ENCODE results near the gene RPS3.

RPS3 gene

GRCh38 chr11:75435571-75435925 is 36.2 kb downstream of the RPS3 start:
- DNase-seq (ENCODE audit: low spot score), result no peak

DNA sequence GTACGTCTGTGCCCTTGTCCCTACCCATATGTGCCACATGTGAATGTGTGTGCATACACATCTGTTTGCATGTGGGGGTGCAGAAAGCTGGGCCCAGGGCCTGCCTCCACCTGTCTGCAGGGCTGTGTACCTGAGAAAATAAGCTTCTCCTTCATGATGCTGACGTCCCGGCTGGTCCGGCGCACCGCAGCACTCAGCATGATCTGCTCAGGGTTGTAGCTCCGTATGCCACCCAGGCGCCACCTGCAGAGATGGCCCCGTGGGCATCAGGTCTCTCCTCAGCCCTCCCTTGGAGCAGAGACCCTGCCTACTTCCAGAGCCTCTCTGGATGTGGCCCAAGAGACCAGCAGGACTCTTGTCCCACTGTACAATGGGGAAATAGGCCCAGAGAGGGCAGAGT is 37.5 kb downstream of the RPS3 start:
- DNase-seq (ENCODE audit: low spot score), result no peak

DNA sequence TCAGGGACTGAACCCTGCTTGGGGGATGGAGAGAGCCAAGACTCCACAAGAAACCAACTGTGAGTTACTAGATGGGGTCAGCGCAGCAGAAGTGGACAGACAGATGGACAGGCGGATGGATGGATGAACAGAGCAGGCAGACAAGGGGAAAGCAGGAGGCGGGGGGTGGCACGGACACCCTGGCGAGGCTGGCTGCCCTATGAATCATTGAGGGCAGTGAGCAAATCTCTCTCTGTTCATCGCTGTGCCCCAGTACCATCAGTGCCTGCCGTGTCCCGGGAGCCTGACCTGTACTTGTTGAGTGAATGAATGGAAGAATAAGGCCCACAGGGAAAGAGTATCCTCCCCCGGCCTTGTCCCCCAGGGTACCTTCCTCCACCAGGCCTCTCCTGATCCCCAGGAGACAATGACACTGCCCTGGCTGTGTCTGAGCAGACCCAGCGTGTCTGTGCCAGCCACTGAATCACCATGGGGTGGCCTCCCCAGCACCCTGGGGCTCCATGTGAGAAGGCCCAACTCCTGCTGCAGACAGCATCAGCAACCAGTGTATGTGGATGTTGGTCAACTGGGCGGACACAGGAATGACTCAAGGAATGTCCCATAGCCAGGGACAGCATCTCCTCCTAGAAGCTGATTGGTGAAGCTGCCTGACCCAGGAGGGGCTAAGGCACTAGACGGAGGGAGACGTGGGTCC is 38.8 kb downstream of the RPS3 start:
- DNase-seq (ENCODE audit: low spot score), result no peak

- no peak for DNase-seq (ENCODE audit: low spot score)
Observed at GRCh38 chr11:75439026-75439425, 39.7 kb downstream of the RPS3 start.

DNA sequence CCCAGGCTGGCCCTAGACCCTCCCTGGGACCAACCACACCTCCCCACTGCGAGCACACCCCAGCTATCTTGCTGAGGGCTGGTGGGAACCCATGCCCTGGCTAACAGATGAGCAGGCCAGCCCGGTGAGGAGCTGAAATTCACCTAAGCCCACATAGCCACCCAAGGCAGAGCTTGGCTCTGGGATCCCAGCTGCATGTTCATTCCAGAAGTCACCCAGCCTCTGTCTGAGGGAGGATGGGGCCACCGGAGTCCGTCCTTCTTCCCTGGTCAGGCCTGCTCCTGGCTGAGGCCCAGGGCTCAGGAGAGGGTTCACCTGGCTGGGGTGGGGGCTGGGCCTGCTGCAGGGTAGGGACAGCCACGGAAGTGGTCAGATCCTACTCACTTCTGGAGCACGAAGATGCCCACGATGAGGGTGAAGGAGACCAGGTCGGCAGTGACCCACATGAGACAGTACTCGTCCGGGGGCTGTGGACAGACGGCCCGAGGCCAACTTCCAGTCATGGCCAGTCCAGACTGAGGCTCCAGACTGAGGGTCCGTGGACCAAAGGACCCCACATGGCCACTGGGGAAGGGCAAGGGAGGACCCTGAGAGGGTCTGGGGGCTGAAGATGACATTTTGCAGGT is 40.3 kb downstream of the RPS3 start:
- DNase-seq (ENCODE audit: low spot score), result no peak

DNA sequence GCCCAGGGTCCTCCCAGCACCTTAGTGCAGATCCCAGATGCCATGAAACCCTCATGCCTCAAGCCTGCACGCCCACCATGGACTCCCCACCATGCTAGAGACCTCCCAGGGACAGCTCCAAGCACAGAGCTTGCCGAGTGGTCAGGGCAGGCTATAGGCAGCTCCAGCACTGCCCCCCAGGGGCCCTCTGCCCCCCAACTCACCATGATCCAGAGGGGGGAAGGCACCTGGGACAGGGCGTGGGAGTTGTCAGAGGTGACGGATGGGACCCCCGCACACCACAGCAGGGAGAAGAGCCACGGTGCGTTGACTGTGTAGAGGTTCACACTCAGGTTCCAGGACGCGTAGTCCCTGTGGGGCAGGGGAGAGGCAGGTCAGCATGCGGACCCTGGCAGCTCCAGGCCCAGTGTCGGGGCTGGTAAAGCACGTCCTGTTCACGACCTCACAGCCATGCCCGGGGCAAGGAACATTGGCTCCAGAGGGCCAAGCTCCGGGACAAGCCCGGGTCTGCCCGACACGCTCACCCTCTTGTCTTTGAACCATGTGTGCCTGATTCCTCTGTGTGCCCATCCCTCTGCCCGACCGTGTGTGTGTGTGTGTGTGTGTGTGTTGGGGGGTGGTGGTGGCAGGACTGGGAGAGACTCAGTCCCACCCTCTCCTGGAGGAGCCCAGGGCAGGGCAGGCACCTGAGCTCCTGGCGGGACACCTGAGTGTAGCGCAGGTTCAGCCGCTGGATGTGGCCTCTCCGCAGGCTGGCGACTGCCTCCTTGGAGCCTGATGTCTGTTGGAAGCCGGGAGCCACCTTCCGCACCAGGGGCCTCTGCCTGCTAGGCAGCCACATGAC is 41.9 kb downstream of the RPS3 start:
- no peak for DNase-seq (ENCODE audit: low spot score)

- no peak for DNase-seq (ENCODE audit: low spot score)
Observed at GRCh38 chr11:75441804-75442132, 42.5 kb downstream of the RPS3 start.

DNA sequence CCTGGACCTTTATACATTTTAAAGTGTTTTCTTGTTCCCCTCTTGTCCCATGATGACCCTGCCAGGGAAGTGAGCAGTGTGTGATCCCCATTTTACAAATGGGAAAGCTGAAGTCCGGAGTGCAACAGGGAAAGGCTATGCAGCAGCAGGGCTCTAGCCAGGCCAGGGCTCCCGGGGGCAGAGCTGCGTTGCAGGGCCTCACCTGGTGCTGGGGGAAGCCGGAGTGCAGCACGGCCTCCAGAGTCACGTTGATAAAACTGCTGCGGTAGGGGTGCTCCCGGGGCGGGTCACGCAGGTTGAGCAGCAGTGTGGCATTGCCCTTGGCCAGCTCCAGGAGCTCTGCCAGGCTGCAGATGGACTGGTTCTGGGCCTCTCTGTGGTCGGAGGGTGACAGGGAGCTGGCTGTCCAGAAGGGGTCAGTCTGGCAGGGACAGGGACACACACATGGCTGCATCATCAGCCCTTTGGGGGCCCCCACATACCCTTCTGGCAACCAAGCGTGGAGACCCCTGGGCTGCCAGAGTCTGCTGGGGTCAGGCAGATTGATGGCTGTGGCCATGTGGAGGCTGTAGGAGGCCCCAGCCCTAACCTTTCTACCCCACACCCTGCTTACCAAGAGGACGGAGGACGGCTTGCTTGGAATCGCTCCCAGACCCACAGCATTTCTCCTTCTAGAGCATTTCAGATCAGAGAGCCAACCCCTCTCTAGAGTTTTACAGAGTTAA is 43.0 kb downstream of the RPS3 start:
- no peak for DNase-seq (ENCODE audit: low spot score)

GRCh38 chr11:75443043-75443442 is 43.7 kb downstream of the RPS3 start:
- no peak for DNase-seq (ENCODE audit: low spot score)

DNA sequence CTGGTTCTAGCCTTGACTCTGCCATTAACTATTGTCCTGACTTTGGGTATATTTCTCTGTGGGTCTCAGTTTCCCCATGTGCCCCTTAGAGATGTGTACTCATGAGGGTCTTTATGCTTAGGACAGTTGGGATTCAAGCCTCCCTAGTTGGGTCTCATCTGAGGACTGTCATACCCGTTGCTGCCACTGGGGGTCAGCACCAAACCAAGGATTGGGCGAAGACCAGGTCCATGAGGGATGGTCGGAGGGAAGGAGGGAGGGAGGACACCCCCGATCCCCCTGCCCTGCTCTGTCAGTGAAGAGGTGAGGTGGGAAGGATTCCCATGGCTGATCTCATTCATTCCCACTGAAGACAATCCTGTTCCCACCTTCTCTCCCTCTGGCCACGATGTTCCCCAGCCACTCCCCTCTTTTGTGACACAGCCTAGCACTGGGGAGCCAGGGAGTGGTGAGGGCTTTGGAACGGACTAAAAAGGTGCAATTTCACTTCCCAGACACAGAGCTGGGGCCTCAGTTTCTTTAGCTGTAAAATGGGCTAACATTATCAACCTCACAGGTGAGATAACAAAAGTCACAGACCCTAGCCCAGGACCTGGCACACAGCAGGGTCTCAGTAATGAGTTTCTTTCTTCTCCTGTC is 46.1 kb downstream of the RPS3 start:
- DNase-seq (ENCODE audit: low spot score), result peak; percentile 59

DNA sequence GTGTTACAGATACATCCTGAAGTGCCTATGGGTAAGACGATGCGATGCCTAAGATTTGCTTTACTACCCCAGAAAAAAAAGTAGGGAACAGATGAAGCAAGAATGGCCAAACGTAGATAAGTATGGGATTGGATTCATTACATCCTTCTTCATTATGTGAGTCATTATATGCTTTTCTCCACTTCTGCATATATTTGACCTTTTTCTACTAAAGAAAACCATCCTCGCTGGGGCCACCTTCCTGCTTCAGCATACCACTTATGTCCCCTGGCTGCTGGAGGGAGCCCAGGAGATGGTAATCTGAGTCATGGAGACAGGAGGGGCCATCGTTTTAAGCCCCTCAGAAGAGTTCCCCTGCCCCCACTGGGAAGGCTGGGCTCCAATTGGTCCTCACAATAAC is 48.1 kb downstream of the RPS3 start:
- no peak for DNase-seq (ENCODE audit: low spot score)

DNA sequence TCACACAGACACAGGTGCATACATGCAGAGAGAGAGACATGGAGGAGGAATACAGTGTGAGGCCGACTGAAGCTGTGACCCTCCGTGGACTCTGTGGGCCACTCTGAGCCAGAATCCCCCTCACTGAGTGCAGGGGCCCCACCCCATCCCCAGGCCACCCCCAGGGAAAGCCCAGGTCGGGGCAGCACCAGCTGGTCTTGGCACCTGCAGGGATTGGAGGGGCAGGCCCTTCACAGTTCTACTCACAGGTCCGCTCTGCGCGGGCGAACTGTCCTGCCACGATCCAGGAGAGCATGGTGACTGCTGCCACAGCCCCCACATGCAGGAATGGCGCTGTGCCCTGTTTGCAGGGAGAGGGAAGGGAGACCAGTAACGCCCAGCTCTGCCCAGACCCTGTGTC is 50.0 kb downstream of the RPS3 start:
- DNase-seq (ENCODE audit: low spot score), result no peak

- DNase-seq (ENCODE audit: low spot score), result no peak
Observed at GRCh38 chr11:75449776-75450175, 50.5 kb downstream of the RPS3 start.

GRCh38 chr11:75450236-75450635 is 50.9 kb downstream of the RPS3 start:
- DNase-seq (ENCODE audit: low spot score), result no peak

DNA sequence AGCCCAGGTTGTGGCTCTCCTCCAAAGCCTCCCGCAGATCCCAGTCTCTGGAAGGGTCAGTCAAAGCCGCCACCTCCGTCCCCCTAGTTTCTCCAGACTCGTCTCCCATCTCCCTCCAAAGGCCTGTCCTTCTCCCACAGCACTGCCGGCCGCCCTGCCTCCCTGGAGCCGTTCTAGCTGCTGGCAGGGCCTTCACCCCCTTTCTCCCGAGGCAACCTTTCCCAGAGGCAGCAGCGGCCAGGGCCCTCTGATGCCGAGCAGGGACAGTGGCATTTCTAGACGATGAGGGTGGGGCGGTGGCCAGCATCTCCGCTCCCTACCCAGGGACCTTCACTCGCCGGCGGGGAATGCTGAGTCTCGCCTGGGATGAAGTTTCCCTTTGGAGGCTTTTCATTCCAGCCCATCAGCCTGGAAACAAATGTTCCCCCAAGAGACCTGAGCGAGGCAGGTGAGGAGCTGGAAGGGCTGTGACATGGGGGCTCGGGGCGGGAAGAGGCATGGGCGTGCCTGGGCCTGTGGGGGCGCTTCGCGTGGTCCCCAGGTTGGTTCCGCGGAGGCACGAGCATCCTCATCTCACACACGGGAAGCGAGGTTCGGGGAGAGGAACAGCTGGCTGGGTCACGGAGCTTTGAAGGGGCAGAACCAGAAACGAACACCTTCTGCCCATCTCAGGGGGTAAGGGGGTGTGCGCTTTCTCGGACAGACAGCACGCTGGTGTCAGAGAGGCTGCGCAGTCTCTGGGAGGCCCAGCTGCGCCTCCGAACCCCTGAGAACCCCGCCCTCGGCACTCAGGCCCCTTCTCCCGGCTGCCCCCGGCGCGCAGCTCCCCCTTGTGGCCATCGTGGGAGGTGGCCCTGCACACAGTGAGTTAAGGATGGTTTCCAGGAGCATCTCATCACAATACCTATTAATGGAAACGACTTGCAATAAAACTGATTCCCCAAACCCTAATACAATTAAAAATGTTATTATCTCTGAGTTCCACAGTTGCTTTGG is 51.8 kb downstream of the RPS3 start:
- no peak for DNase-seq (ENCODE audit: low spot score)

DNA sequence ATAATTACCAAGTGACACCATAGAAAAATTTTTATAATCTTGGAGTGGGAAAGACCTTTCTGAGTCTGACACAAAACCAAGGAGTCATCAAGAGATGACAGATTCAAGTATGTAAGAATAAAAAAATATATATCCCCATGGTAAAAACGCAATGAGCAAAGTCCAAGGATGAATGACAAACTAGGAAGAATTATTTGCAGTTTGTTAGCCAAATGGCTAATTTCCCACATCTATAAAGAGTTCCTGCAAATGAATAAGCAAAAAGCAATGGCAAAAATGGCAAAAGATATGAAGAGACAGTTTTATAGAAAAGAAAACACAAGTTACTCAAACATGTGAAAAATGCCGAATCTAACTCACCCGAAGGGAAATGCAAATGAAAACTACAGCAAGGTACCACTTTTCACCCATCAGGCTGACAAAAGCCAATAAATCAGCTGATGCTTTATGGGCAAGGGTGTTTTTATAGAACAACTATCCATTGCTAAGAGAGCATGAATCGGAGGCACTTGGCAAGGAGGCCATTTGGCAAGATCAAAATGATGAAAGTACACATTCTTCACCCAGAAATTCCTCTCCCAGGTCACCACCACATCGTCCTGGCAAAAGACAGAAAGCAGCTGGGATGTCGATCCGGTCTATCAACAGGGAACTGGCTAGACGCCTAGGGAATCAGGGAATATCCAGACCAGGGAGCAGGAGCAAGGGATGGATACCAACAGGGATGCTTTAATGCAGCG is 54.8 kb downstream of the RPS3 start:
- peak; percentile 37 for DNase-seq (ENCODE audit: low spot score)

DNA sequence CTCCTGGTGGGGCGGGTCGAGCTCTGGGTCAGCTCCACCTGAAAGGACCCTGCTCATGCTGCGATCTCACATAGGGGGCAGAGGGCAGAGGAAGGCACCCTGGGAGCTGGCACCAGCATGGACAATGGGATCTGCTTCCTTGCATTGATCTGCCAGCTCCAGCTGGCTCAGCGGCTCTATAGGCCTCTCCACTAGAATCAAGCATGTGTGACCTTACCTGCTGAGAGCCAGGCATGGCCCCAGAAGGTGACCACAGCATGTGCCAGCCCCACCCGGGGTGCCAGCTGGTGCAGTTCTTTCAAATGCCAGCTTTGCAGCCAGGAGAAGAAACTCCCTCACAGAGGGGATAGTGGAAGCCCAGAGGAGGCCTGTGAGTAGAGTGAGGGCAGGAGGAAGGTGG is 55.7 kb downstream of the RPS3 start:
- DNase-seq (ENCODE audit: low spot score), result no peak
